CD4-positive, alpha-beta T cell (primary cell): ENCODE measurements around the gene SMIM35. TPM values are rescaled to one million over a fixed set of nuclear protein-coding genes. Genes with fewer than 3 reads are reported as not detected.

ENCODE experiments used
- ATAC-seq: fragments of 200-7000 bp; cut with Tn5 transposase; one replicate; pipeline ENCODE4 v1.10.0; 2022; ENCODE audit warnings: mild to moderate bottlenecking; ENCODE audit not compliant: poor library complexity
- CTCF ChIA-PET: fragments of 350-600 bp; sonication (Branson Sonifier 250); formaldehyde crosslinking; loops from one replicate; lab custom pipeline; 2021; ENCODE audit warnings: antibody characterized with exemption, inconsistent platforms; lab: Charles Lee
- POLR2A ChIA-PET: fragments of 350-600 bp; sonication (Branson Sonifier 250); formaldehyde crosslinking; loops from one replicate; lab custom pipeline; 2021; ENCODE audit warnings: antibody characterized with exemption, inconsistent platforms; lab: Charles Lee
- DNase-seq, 14 experiments: peaks; one replicate each; pipeline ENCODE4 v3.0.0-alpha.2; 2013 to 2020; ENCODE audit warnings: mixed read lengths in 2 of 14
- H3K27ac ChIP-seq, 2 donors: one replicate each; pipeline versions ENCODE4 v1.5.1 to v1.7.0; 2013; ENCODE audit warnings: low read length in 2 of 2, low read depth in 1 of 2, mild to moderate bottlenecking in 1 of 2
- H3K27me3 ChIP-seq, 2 experiments: 1 replicate in 1 of 2; 2 replicates in 1 of 2; pipeline versions ENCODE4 v1.6.1 to v1.7.0; 2013; ENCODE audit warnings: low read length in 2 of 2, control low read depth in 1 of 2, mild to moderate bottlenecking in 1 of 2, moderate library complexity in 1 of 2; ENCODE audit not compliant: insufficient read depth in 2 of 2, control insufficient read depth in 1 of 2
- H3K36me3 ChIP-seq: one replicate; pipeline ENCODE4 v1.6.1; 2013; ENCODE audit warnings: low read length, control low read depth; ENCODE audit not compliant: insufficient read depth
- H3K4me1 ChIP-seq: one replicate; pipeline ENCODE4 v1.6.1; 2013; ENCODE audit warnings: low read length, control low read depth; ENCODE audit not compliant: insufficient read depth
- H3K4me3 ChIP-seq: one replicate; pipeline ENCODE4 v1.5.1; 2013; ENCODE audit warnings: mild to moderate bottlenecking, low read length, moderate library complexity
- H3K9me3 ChIP-seq, 2 experiments: 1 replicate in 1 of 2; 2 replicates in 1 of 2; pipeline versions ENCODE4 v1.6.1 to v1.7.0; 2013; ENCODE audit warnings: low read length in 2 of 2, mild to moderate bottlenecking in 2 of 2, control low read depth in 1 of 2, moderate library complexity in 1 of 2; ENCODE audit not compliant: control insufficient read depth in 1 of 2, insufficient read depth in 1 of 2
- H3K27ac Mint-ChIP-seq: one replicate; pipeline ENCODE4 v1.8.0; 2020; ENCODE audit warnings: mixed read lengths
- H3K27me3 Mint-ChIP-seq: one replicate; pipeline ENCODE4 v1.8.0; 2021; ENCODE audit warnings: mixed read lengths
- H3K36me3 Mint-ChIP-seq: one replicate; pipeline ENCODE4 v1.8.0; 2021; ENCODE audit warnings: low read depth, mixed read lengths
- H3K4me1 Mint-ChIP-seq: one replicate; pipeline ENCODE4 v1.8.0; 2021; ENCODE audit warnings: low read depth, mixed read lengths
- H3K4me3 Mint-ChIP-seq: one replicate; pipeline ENCODE4 v1.8.0; 2020; ENCODE audit warnings: mild to moderate bottlenecking, mixed read lengths
- H3K9me3 Mint-ChIP-seq: one replicate; pipeline ENCODE4 v1.8.0; 2020; ENCODE audit warnings: mixed read lengths
- intact Hi-C, 2 experiments: fragments of 100-400 bp; cut with DNase I in 1 of 2; cut with micrococcal nuclease in 1 of 2; formaldehyde crosslinking; loops; one replicate each; pipeline versions ENCODE4 v1.15.1 to v1.9.0; 2023 to 2025; cut with DNase I, micrococcal nuclease
- total RNA-seq, 174 experiments: library from RNA in 2 of 174; stranded (reverse) in 2 of 174; gene quantifications; one replicate each; pipeline ENCODE4 v1.2.3 and lab custom pipeline; 2021 to 2026
- TF ChIP-seq, protein P1 (sequence below): fragments of 200-600 bp; IDR thresholded peaks from one replicate; pipeline ENCODE4 v1.8.0; 2022; ENCODE audit warnings: antibody characterized with exemption, mild to moderate bottlenecking

SMIM35 gene
- total RNA-seq, 2 experiments from 2014 or later, result 0.06 to 0.08 TPM

DNA sequence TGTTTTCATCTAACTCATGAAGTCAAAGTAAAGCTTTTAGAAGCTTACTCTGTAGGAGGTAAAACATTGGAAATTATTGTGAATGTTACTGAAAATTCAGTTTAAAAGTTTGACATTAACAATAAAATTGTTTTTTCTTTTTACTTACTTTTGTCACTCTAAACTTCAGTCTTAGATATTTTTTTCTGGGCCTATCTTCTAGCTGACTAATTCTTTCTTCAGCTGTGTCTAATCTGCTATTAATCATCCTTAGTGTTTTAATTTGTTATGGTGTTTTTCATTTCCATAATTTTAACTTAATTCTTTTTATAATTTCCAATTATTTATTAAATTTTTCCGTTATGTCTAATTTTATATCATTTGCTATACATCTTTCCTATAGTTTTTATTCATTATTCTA is 65.6 kb downstream of the SMIM35 start:
- Histone ChIP-seq H3K4me1 (peaks cover 9% of the 10 kb centered on the region), H3K27me3 (no peaks in the 10 kb centered on the region), H3K9me3 (peaks cover 12 to 13% of the 10 kb centered on the region in 2 experiments), H3K27ac (no peak overlapping the region), H3K36me3 (no peaks in the 10 kb centered on the region), H3K4me3 (no peak overlapping the region)
- ATAC-seq, result no peak
- no peak for DNase-seq
- CTCF ChIA-PET, result interaction anchor here (1.0 to 1.7 kb wide), 3 partner anchors 8 to 32 kb away, joined by 4 to 7 read pairs (median 4); no protein-coding TSS in a partner anchor
- intact Hi-C loops, result no loop called here
- peaks cover 24% of the 10 kb centered on the region for H3K9me3 Mint-ChIP-seq
- H3K4me1 Mint-ChIP-seq, result peaks cover 19% of the 10 kb centered on the region
- no peaks in the 10 kb centered on the region for H3K27me3 Mint-ChIP-seq
- H3K4me3 Mint-ChIP-seq, result no peak overlapping the region
- no peak overlapping the region for H3K27ac Mint-ChIP-seq
- H3K36me3 Mint-ChIP-seq, result peaks cover 17% of the 10 kb centered on the region
- TF ChIP-seq, protein P1, sequence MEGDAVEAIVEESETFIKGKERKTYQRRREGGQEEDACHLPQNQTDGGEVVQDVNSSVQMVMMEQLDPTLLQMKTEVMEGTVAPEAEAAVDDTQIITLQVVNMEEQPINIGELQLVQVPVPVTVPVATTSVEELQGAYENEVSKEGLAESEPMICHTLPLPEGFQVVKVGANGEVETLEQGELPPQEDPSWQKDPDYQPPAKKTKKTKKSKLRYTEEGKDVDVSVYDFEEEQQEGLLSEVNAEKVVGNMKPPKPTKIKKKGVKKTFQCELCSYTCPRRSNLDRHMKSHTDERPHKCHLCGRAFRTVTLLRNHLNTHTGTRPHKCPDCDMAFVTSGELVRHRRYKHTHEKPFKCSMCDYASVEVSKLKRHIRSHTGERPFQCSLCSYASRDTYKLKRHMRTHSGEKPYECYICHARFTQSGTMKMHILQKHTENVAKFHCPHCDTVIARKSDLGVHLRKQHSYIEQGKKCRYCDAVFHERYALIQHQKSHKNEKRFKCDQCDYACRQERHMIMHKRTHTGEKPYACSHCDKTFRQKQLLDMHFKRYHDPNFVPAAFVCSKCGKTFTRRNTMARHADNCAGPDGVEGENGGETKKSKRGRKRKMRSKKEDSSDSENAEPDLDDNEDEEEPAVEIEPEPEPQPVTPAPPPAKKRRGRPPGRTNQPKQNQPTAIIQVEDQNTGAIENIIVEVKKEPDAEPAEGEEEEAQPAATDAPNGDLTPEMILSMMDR, result no peak
- POLR2A ChIA-PET, result interaction anchor here (0.9 to 2.8 kb wide), 6 partner anchors 13 to 71 kb away, joined by 3 to 10 read pairs (median 3); no protein-coding TSS in a partner anchor

GRCh38 chr11:118018401-118018800 is 68.4 kb downstream of the SMIM35 start:
- Histone ChIP-seq H3K4me1 (peaks cover 35% of the 10 kb centered on the region), H3K36me3 (no peaks in the 10 kb centered on the region), H3K9me3 (peaks cover 12 to 13% of the 10 kb centered on the region in 2 experiments), H3K27ac (no peak overlapping the region), H3K4me3 (no peak overlapping the region), H3K27me3 (no peaks in the 10 kb centered on the region)
- no peak overlapping the region for H3K4me3 Mint-ChIP-seq
- H3K27ac Mint-ChIP-seq, result no peak overlapping the region
- TF ChIP-seq, protein P1, result no peak
- CTCF ChIA-PET, result interaction anchor here (1.0 to 1.7 kb wide), 2 partner anchors 17 to 72 kb away, joined by 3 to 4 read pairs; no protein-coding TSS in a partner anchor
- peaks cover 26% of the 10 kb centered on the region for H3K9me3 Mint-ChIP-seq
- ATAC-seq (no peak), DNase-seq (peak in 1 of 14 experiments; percentile 41)
- peaks cover 42% of the 10 kb centered on the region for H3K4me1 Mint-ChIP-seq
- peaks cover 22% of the 10 kb centered on the region for H3K36me3 Mint-ChIP-seq
- intact Hi-C loops, result no loop called here
- POLR2A ChIA-PET, result interaction anchor here (1.0 kb wide), 1 partner anchor 33 kb away, joined by 4 read pairs; no protein-coding TSS in a partner anchor
- H3K27me3 Mint-ChIP-seq, result no peaks in the 10 kb centered on the region

DNA sequence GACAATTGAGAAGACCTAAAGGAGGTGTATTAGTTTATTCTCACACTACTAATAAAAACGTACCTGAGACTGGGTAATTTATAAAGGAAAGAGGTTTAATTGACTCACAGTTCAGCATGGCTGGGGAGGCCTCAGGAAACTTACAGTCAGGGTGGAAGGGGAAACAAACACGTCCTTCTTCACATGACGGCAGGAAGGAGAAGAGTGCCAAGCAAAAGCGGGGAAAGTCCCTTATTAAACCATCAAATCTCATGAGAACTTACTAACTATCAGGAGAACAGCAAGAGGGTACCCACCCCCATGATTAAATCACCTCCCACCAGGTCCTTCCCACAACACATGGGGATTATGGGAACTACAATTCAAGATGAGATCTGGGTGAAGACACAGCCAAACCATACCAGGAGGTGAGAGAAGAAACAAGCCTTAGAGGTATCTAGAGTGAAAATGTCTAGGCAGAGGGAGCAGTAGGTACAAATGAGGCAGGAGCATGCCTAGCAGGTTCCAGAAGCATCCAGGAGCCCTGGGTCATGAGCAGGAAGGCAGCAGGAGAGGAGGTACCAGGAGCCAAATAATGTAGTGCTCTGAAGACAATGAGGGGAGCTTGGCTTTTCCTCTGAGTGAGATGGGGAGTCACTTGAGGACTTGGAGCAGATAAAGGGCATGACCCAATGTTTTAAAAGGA is 69.0 kb downstream of the SMIM35 start:
- Histone ChIP-seq H3K4me3 (no peak overlapping the region), H3K36me3 (no peaks in the 10 kb centered on the region), H3K9me3 (peaks cover 12 to 13% of the 10 kb centered on the region in 2 experiments), H3K27ac (no peak overlapping the region), H3K4me1 (peaks cover 42% of the 10 kb centered on the region), H3K27me3 (no peaks in the 10 kb centered on the region)
- peaks cover 22% of the 10 kb centered on the region for H3K36me3 Mint-ChIP-seq
- no peak overlapping the region for H3K4me3 Mint-ChIP-seq
- ChIA-PET CTCF (interaction anchor here (1.7 kb wide), 1 partner anchor 71 kb away, joined by 4 read pairs; no protein-coding TSS in a partner anchor), POLR2A (interaction anchor here (1.0 kb wide), 1 partner anchor 11 kb away, joined by 3 read pairs; no protein-coding TSS in a partner anchor)
- TF ChIP-seq, protein P1, result no peak
- no peaks in the 10 kb centered on the region for H3K27me3 Mint-ChIP-seq
- ATAC-seq, result no peak
- intact Hi-C loops, result no loop called here
- H3K4me1 Mint-ChIP-seq, result peaks cover 48% of the 10 kb centered on the region
- H3K27ac Mint-ChIP-seq, result no peak overlapping the region
- DNase-seq, result no peak
- peaks cover 26% of the 10 kb centered on the region for H3K9me3 Mint-ChIP-seq
